Measurements from ENCODE around the gene ELMO1. TPM values are rescaled to one million over a fixed set of nuclear protein-coding genes. Genes with fewer than 3 reads are reported as not detected.

ELMO1 gene
- total RNA-seq, 1 donor from 2014 or later, result 30.3 TPM

- no peak for DNase-seq (ENCODE audit: low read depth in 2 of 2)
These were observed 588.0 kb downstream of the ELMO1 start for GRCh38 chr7:36860681-36861080.

DNA sequence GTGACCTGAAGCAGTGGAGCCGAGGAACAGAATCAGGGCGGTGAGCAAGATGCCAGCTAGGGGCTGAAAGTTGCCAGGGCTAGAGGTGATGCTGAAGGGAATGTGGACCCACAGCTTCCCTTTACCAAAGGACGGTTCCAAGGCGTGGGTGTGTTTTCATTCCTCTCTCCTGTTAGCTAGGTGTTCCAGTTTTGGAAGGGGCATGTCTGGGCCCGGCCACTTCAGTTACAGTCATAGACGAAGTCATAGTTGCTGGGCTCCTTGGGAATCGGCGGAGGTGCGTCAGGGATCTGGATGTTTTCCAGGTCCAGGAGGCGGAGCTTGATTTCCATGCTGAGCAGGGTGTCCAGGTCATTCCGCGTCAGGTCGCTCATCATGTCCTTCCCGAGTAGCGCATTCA is 593.3 kb downstream of the ELMO1 start:
- DNase-seq (ENCODE audit: low read depth in 2 of 2), result no peak

- no peak for DNase-seq (ENCODE audit: low read depth in 2 of 2)
These were observed 594.0 kb downstream of the ELMO1 start for GRCh38 chr7:36854652-36855051.

- no peak for DNase-seq (ENCODE audit: low read depth in 2 of 2)
These were observed 595.7 kb downstream of the ELMO1 start for GRCh38 chr7:36852931-36853330.

DNA sequence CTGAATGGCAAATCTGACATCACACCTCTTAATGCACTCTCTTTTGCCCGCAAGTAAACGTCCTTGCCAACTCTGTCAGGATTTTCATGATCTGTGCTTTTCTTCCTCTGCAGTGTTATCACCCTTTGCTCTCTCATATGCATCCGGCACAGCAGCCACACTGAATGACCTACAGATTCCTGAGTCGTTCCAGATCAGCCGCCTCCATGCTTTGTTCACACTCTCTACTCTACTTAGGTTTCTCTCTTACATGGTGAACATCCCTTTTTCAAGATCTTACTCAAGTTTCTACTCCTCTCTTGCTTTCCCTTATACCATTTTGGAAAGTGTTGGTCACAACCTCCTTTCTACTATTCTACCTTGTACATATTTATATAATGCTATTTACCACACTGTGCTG is 596.6 kb downstream of the ELMO1 start:
- no peak for DNase-seq (ENCODE audit: low read depth in 2 of 2)

GRCh38 chr7:36851382-36851781 is 597.3 kb downstream of the ELMO1 start:
- DNase-seq (ENCODE audit: low read depth in 2 of 2), result no peak

- DNase-seq (ENCODE audit: low read depth in 2 of 2), result no peak
These were observed 600.7 kb downstream of the ELMO1 start for GRCh38 chr7:36847946-36848345.

DNA sequence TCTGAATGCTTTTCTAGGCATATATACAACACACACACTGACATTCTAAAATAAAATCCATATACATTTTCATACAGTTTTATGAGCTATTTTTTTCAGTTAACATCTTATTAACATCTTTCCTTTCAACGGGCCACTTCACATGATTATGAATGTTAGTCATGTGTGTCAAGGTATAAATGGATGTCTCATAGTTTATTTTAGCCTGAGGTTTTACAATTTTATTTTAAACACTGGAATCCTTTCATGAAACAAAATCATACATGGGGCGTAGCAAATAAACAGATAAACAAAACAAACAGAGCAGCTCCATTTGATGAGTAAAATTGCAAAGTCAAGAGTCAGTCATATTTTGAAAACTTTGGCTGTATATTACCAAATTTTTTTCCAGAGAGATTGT is 604.3 kb downstream of the ELMO1 start:
- DNase-seq (ENCODE audit: low read depth in 2 of 2), result no peak

- no peak for DNase-seq (ENCODE audit: low read depth in 2 of 2)
These were observed 607.8 kb downstream of the ELMO1 start for GRCh38 chr7:36840904-36841303.

DNA sequence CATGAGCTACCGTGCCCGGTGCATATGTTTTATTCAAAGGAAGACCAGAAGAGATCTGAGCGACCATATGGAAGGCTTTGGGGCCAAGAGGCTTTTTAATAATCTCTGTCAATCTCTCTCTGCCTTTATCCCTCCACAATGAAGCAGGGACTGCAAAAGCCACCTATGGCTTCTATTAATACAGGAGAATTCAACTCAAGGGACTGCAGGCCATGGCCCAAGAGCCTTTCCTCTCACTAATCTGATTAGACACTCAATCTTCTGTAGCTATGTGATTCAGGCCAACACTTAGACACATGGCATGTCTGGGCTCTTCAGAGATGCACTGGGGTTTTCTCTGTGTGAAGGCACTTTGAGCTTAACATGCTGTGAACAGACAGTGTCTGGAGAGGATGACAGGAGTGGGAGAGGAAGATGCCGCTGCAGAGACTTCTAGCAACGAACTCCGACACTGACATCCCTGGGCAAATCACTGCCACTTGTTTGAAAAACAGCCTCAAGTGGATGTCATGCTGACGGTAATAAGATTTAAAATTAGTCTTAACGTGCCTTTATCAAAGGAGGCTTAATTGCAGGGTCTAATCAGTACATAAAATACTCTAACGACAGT is 609.9 kb downstream of the ELMO1 start:
- DNase-seq (ENCODE audit: low read depth in 2 of 2), result no peak

DNA sequence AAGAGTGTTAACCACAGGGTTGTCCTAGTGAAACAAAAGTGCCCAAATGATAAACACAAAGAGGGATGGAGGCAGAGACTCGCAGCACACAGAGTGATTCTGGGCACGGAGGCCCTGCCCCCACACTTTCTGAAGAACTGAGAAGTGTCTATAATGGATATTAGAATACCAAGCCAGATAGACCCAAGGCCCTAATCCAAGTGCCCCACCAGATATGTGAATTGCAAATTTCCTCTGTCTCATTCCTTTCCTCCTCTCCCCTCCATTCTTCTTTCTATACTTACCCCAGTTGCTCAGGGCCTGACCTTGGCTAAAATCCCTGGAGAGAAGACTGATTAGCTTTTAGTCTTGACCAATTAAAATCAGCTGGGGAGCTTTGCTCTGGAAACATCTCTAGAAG is 617.6 kb downstream of the ELMO1 start:
- DNase-seq (ENCODE audit: low read depth in 2 of 2), result no peak

DNA sequence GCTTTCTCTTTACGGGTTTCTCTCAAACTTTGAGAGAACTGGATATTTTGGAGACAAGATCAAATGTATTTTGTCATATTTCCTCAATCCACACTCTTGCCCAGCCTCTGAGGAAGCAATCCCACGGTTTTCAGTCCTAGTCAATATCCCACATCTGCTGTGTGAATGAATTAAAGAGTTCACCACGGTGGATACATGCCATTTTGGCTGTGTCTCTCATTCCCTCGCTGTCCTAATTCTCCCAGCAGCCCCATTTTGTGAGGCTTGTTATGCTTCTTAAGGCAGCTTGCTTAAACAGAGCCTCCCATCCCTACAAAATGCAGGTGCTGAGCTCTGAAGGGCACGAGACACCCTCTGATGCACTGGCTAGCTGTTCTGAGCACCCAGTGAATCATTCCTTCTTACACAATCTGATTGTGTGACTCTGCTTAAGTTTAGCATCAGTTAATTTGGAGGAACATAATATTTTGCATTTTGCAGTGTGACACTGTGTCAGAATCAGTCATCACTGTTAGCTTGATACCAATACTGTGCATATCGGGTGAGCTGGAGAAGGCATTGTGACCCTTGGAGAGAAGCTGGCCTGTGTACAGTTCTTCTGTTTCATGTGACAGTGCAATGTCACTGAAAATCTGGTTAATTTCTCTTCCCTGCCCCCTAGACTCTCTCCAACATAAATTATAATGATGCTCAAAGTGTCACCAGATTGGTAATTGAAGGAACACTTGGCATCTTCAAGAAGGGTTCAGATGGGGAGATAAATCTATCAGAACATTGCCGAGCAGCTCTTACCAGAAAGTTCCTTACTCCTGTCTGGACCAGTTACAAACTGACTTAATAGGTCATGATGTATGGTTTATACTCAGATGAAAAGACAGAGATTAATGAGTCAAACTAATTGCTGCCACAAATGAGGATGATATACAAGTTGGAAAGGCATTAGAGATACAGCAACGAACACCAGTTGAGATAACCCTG is 620.6 kb downstream of the ELMO1 start:
- no peak for DNase-seq (ENCODE audit: low read depth in 2 of 2)

DNA sequence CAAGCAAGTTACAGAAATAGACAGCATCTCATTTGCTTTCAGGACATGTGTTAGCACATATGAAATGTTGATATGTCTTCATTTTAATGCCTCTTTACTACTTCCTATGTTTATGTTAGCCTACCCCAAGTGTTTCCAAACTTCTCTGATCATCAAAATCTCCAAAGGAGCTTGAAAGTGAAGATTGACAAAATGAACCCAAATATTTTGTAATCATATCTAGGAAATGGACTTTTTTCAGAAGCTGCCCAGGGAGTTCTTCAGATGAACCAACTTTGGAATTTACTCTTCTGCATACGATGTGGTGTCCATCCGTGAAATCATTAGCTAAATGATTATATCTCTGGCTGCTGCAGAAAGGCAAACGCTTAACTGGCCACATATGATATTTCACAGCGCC is 623.2 kb downstream of the ELMO1 start:
- no peak for DNase-seq (ENCODE audit: low read depth in 2 of 2)

DNA sequence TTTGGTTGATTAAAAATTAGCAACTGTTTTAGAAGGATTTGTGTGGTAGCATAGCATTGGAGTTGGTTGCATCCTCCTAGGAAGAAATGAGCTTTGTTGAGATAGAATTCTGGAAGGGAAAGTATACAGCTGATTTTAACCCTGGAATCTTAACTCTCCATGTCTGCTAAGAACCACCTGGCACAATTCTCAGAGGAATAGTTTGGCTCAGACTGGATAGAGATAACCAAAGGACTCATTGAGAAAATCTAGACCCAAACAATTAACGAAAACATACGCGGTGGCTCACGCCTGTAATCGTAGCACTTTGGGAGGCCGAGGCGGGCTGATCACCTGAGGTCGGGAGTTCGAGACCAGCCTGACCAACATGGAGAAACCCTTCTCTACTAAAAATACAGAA is 625.3 kb downstream of the ELMO1 start:
- no peak for DNase-seq (ENCODE audit: low read depth in 2 of 2)

DNA sequence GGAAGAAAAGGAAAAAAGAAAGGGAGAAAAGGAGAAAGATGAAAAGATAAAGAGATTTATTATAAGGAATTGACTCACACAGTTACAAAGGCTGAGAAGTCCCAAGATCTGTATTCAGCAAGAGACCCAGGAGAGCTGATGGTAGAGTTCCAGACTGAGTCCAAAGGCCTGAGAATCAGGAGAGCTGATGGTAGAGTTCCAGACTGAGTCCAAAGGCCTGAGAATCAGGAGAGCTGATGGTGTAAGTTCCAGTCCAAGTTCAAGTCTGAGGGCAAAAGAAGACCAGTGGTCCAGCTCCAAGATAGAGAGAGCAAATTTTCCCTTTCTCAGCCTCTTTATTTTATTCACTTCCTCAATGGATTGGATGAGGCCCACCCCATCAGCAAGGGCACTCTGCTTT is 627.0 kb downstream of the ELMO1 start:
- no peak for DNase-seq (ENCODE audit: low read depth in 2 of 2)

- no peak for DNase-seq (ENCODE audit: low read depth in 2 of 2)
These were observed 628.0 kb downstream of the ELMO1 start for GRCh38 chr7:36820527-36821170.

GRCh38 chr7:36819639-36820038 is 629.0 kb downstream of the ELMO1 start:
- no peak for DNase-seq (ENCODE audit: low read depth in 2 of 2)

GRCh38 chr7:36814311-36814710 is 634.4 kb downstream of the ELMO1 start:
- DNase-seq (ENCODE audit: low read depth in 2 of 2), result no peak

- no peak for DNase-seq (ENCODE audit: low read depth in 2 of 2)
These were observed 636.9 kb downstream of the ELMO1 start for GRCh38 chr7:36811807-36812206.

DNA sequence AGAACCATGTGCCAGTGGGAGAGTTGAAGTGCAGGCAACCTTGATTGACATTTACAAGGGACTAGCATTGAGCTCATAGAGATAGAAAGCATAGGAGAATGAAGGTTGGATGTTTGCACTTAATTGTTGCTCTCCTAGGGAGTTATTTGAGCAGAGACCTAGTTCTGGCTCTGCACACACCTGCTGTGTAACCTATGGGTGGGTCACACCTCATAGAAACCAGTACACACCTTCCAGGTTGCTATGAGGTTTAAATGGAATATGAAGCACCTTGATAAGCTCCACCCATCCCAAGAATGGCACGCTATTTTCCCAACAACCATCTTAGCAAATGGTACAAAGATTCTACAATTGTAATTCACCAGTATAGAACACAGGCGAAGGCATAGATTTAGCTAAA is 638.2 kb downstream of the ELMO1 start:
- no peak for DNase-seq (ENCODE audit: low read depth in 2 of 2)

GRCh38 chr7:36810032-36810431 is 638.6 kb downstream of the ELMO1 start:
- DNase-seq (ENCODE audit: low read depth in 2 of 2), result no peak

DNA sequence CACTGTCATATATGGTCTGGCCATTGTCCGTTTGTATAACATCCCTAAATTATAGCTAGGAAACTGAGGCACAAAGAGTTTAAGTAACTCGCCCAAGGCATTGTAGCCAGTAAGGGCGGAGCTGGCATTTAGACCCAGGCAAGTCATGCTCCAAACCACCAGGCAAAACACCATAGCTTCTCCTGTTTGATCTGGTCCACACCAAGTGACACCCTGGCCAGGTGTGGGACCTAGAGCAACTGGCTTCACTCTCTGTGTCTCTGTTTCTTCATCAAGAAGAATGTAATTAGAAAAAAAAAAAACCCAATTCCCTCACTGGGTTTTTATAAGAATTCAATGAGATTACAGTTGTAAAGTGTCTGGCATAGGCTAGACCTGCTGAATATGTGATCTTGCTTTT is 639.2 kb downstream of the ELMO1 start:
- DNase-seq (ENCODE audit: low read depth in 2 of 2), result no peak

DNA sequence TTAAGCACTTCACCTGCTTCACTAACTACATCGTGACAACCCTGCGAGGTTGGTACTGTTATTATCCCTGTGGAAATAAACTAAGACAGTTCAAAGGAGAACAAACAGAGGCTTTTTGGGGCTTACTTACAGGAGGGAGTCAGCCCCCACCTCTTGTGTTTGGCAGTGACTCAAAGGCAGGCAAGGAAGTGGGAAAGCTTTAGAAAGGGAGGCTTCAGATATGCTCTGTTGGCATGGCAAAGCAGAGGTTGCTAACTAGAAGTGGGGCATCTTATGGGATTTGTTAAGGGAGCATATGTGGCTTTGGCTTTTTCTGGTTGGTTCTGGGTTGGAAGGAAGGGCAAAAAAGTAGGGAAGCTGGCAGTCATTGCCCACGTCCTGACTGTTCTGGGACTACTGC is 639.6 kb downstream of the ELMO1 start:
- no peak for DNase-seq (ENCODE audit: low read depth in 2 of 2)
